Measurements from ENCODE around the gene FBP2. TPM values are rescaled to one million over a fixed set of nuclear protein-coding genes. Genes with fewer than 3 reads are reported as not detected.

Gene FBP2
- total and polyA plus RNA-seq, 8 donors = 1.0 to 2.6 (median 1.7) TPM; not detected in 2

GRCh38 chr9:94639061-94639998, 45.7 kb upstream of the FBP2 start, which contains the start of gene FBP1:
Gene FBP1 (minus strand): TSS chr9:94639518. CDS start chr9:94639310, 208 bp downstream.
- intact Hi-C loops (cut with DNase I) = no loop called here
- DNase-seq (peak in 3 of 4 donors; percentile 37 to 94 (median 87)), ATAC-seq (peak; percentile 86)
- no peak for TF ChIP-seq CTCF (IDR thresholded peaks at IDR 0.05)
- Histone ChIP-seq H3K4me3 (peak within 1 kb of the TSS; percentile 41 to 71), H3K27me3 (peaks cover 0 to 8% of the 10 kb centered on the region in 2 donors), H3K9me3 (no peaks in the 10 kb centered on the region), H3K27ac (peak within 1 kb of the TSS; percentile 69 to 89), H3K36me3 (no peaks in the 10 kb centered on the region), H3K4me1 (peaks cover 0 to 41% of the 10 kb centered on the region in 2 donors)

- Histone ChIP-seq H3K9me3 (no peaks in the 10 kb centered on the region), H3K4me1 (peaks cover 0 to 36% of the 10 kb centered on the region in 2 donors), H3K27me3 (peaks cover 0 to 8% of the 10 kb centered on the region in 2 donors), H3K36me3 (no peaks in the 10 kb centered on the region), H3K4me3 (peak overlapping the region; percentile 41 to 71), H3K27ac (peak overlapping the region; percentile 69 to 89)
- intact Hi-C loops (cut with DNase I) = no loop called here
- TF ChIP-seq CTCF (IDR thresholded peaks at IDR 0.05) = no peak
- DNase-seq (peak in 1 of 4 donors; percentile 40), ATAC-seq (peak; percentile 40)
These were observed 44.9 kb upstream of the FBP2 start for GRCh38 chr9:94638335-94639060.

- no peaks in the 10 kb centered on the region for H3K36me3 ChIP-seq
- no peak overlapping the region for H3K4me3 ChIP-seq
- DNase-seq (peak in 2 of 4 donors; percentile 65 to 77), ATAC-seq (no peak)
- TF ChIP-seq CTCF (IDR thresholded peaks at IDR 0.05) = no peak
- peaks cover 6 to 24% of the 10 kb centered on the region in 2 donors for H3K4me1 ChIP-seq
- intact Hi-C loops (cut with DNase I) = no loop called here
- no peaks in the 10 kb centered on the region for H3K9me3 ChIP-seq
- no peaks in the 10 kb centered on the region for H3K27me3 ChIP-seq
- H3K27ac ChIP-seq = no peak overlapping the region
These were observed 39.1 kb upstream of the FBP2 start for GRCh38 chr9:94632737-94633136.

- Histone ChIP-seq H3K4me3 (no peak overlapping the region), H3K27ac (peak overlapping the region in 1 of 2 donors; percentile 28), H3K36me3 (no peaks in the 10 kb centered on the region), H3K9me3 (no peaks in the 10 kb centered on the region), H3K4me1 (peaks cover 6 to 24% of the 10 kb centered on the region in 2 donors), H3K27me3 (no peaks in the 10 kb centered on the region)
- DNase-seq (no peak), ATAC-seq (peak; percentile 35)
- intact Hi-C loops (cut with DNase I) = no loop called here
- TF ChIP-seq CTCF (IDR thresholded peaks at IDR 0.05) = no peak
These were observed 38.0 kb upstream of the FBP2 start for GRCh38 chr9:94631599-94631998.

Data from left lung (tissue), 10 donors.